HEK293 (cell line): ENCODE results near the gene UCKL1.

ENCODE experiments used
- CTCF ChIA-PET: fragments of 350-600 bp; formaldehyde crosslinking; extraction: SDS; loops from one replicate; lab custom pipeline; 2021; ENCODE audit warnings: antibody characterized with exemption; lab: Yijun Ruan, JAX
- POLR2A ChIA-PET: fragments of 300-600 bp; formaldehyde crosslinking; extraction: SDS; loops from one replicate; lab custom pipeline; 2020; ENCODE audit warnings: antibody characterized with exemption, inconsistent platforms; lab: Yijun Ruan, JAX
- H3K27ac ChIP-seq: fragments of 200-500 bp; sonication (Bioruptor generic); 2 replicates; pipeline ENCODE4 v1.5.1; 2014; ENCODE audit warnings: low read depth, low read length, control low read depth, inconsistent platforms; ENCODE audit errors: extremely low read depth
- H3K36me3 ChIP-seq, 2 experiments: fragments of 200-500 bp in 1 of 2; sonication (Bioruptor generic) in 1 of 2; 1 replicate in 1 of 2; 2 replicates in 1 of 2; pipeline ENCODE4 v1.5.1; 2014 to 2017; ENCODE audit warnings: inconsistent platforms in 2 of 2, low read length in 2 of 2; ENCODE audit not compliant: control insufficient read depth in 2 of 2, insufficient read depth in 1 of 2
- H3K4me1 ChIP-seq: fragments of 200-500 bp; sonication (Bioruptor generic); 2 replicates; pipeline ENCODE4 v1.5.1; 2014; ENCODE audit warnings: mild to moderate bottlenecking, low read length, inconsistent platforms; ENCODE audit not compliant: control insufficient read depth, insufficient read depth
- H3K4me3 ChIP-seq: 2 replicates; pipeline ENCODE4 v1.5.1; 2011; ENCODE audit warnings: low read depth, mild to moderate bottlenecking, control low read depth, low read length, moderate library complexity
- H3K9me3 ChIP-seq: fragments of 200-500 bp; sonication (Bioruptor generic); 2 replicates; pipeline ENCODE4 v1.5.1; 2014; ENCODE audit warnings: low read depth, low read length, inconsistent platforms; ENCODE audit not compliant: control insufficient read depth, insufficient read depth
- EGR2 ChIP-seq: fragments of 450-650 bp; formaldehyde crosslinking; IDR thresholded peaks from 2 replicates; pipeline ENCODE4 v1.5.1; 2016; ENCODE audit warnings: low read depth, missing biosample characterization, missing genetic modification characterization
- GLIS2 ChIP-seq: fragments of 450-650 bp; formaldehyde crosslinking; IDR thresholded peaks from 2 replicates; pipeline ENCODE4 v1.5.1; 2016; ENCODE audit warnings: missing biosample characterization, missing genetic modification characterization
- IKZF3 ChIP-seq: fragments of 450-650 bp; IDR thresholded peaks from 2 replicates; pipeline ENCODE4 v1.5.0; 2018; ENCODE audit warnings: missing biosample characterization, mild to moderate bottlenecking, missing genetic modification characterization, moderate library complexity
- KLF1 ChIP-seq: fragments of 450-650 bp; formaldehyde crosslinking; IDR thresholded peaks from 2 replicates; pipeline ENCODE4 v1.5.1; 2016; ENCODE audit warnings: missing biosample characterization, missing genetic modification characterization
- KLF16 ChIP-seq: fragments of 450-650 bp; formaldehyde crosslinking; IDR thresholded peaks from 2 replicates; pipeline ENCODE4 v1.5.1; 2017; ENCODE audit warnings: missing biosample characterization, missing genetic modification characterization
- KLF7 ChIP-seq: fragments of 450-650 bp; formaldehyde crosslinking; IDR thresholded peaks from 2 replicates; pipeline ENCODE4 v1.5.1; 2016; ENCODE audit warnings: missing biosample characterization, missing genetic modification characterization, borderline replicate concordance
- KLF9 ChIP-seq: fragments of 450-650 bp; formaldehyde crosslinking; IDR thresholded peaks from 2 replicates; pipeline ENCODE4 v1.5.1; 2016; ENCODE audit warnings: missing biosample characterization, missing genetic modification characterization, low read depth
- SP2 ChIP-seq: fragments of 450-650 bp; formaldehyde crosslinking; IDR thresholded peaks from 2 replicates; pipeline ENCODE4 v1.5.1; 2016; ENCODE audit warnings: missing biosample characterization, missing genetic modification characterization
- SP3 ChIP-seq: fragments of 450-650 bp; formaldehyde crosslinking; IDR thresholded peaks from 2 replicates; pipeline ENCODE4 v1.5.1; 2016; ENCODE audit warnings: missing biosample characterization, missing genetic modification characterization
- SP7 ChIP-seq: fragments of 450-650 bp; formaldehyde crosslinking; IDR thresholded peaks from 2 replicates; pipeline ENCODE4 v1.5.1; 2016; ENCODE audit warnings: missing biosample characterization, missing genetic modification characterization
- WT1 ChIP-seq: fragments of 450-650 bp; formaldehyde crosslinking; IDR thresholded peaks from 2 replicates; pipeline ENCODE4 v1.5.1; 2016; ENCODE audit warnings: missing biosample characterization, missing genetic modification characterization
- ZBTB17 ChIP-seq: fragments of 450-650 bp; formaldehyde crosslinking; IDR thresholded peaks from 2 replicates; pipeline ENCODE4 v1.5.1; 2016; ENCODE audit warnings: missing biosample characterization, missing genetic modification characterization
- ZEB2 ChIP-seq: fragments of 450-650 bp; formaldehyde crosslinking; IDR thresholded peaks from 2 replicates; pipeline ENCODE4 v1.5.1; 2016; ENCODE audit warnings: missing biosample characterization, missing genetic modification characterization
- ZFHX2 ChIP-seq: fragments of 450-650 bp; formaldehyde crosslinking; conservative IDR thresholded peaks from 2 replicates; pipeline ENCODE4 v1.5.1; 2016; ENCODE audit warnings: missing biosample characterization, missing genetic modification characterization
- ZNF157 ChIP-seq: fragments of 450-650 bp; formaldehyde crosslinking; IDR thresholded peaks from 2 replicates; pipeline ENCODE4 v1.5.1; 2016; ENCODE audit warnings: missing biosample characterization, missing genetic modification characterization
- ZNF473 ChIP-seq: fragments of 450-650 bp; formaldehyde crosslinking; IDR thresholded peaks from 2 replicates; pipeline ENCODE4 v1.5.1; 2017; ENCODE audit warnings: missing biosample characterization, missing genetic modification characterization
- ZNF501 ChIP-seq: fragments of 450-650 bp; formaldehyde crosslinking; IDR thresholded peaks from 2 replicates; pipeline ENCODE4 v1.5.1; 2016; ENCODE audit warnings: missing biosample characterization, missing genetic modification characterization
- ZNF513 ChIP-seq: fragments of 450-650 bp; IDR thresholded peaks from 2 replicates; pipeline ENCODE4 v1.5.1; 2018; ENCODE audit warnings: missing biosample characterization, missing genetic modification characterization
- ZNF514 ChIP-seq: fragments of 450-650 bp; formaldehyde crosslinking; IDR thresholded peaks from 2 replicates; pipeline ENCODE4 v1.5.1; 2016; ENCODE audit warnings: missing biosample characterization, missing genetic modification characterization
- ZNF530 ChIP-seq: fragments of 450-650 bp; formaldehyde crosslinking; IDR thresholded peaks from 2 replicates; pipeline ENCODE4 v1.5.1; 2016; ENCODE audit warnings: low read depth, missing biosample characterization, missing genetic modification characterization
- ZNF571 ChIP-seq: fragments of 450-650 bp; formaldehyde crosslinking; IDR thresholded peaks from 2 replicates; pipeline ENCODE4 v1.5.0; 2017; ENCODE audit warnings: missing biosample characterization, missing genetic modification characterization
- ZNF600 ChIP-seq: fragments of 450-650 bp; formaldehyde crosslinking; IDR thresholded peaks from 2 replicates; pipeline ENCODE4 v1.5.1; 2016; ENCODE audit warnings: missing biosample characterization, missing genetic modification characterization
- ZNF792 ChIP-seq: fragments of 450-650 bp; formaldehyde crosslinking; IDR thresholded peaks from 2 replicates; pipeline ENCODE4 v1.5.1; 2016; ENCODE audit warnings: missing biosample characterization, missing genetic modification characterization
- ZSCAN16 ChIP-seq: fragments of 450-650 bp; formaldehyde crosslinking; IDR thresholded peaks from 2 replicates; pipeline ENCODE4 v1.5.1; 2016; ENCODE audit warnings: missing biosample characterization, missing genetic modification characterization
- TF ChIP-seq, protein P1 (sequence below): fragments of 450-650 bp; formaldehyde crosslinking; IDR thresholded peaks from 2 replicates; pipeline ENCODE4 v1.5.1; 2016; ENCODE audit warnings: missing biosample characterization, missing genetic modification characterization
- TF ChIP-seq, protein P2 (sequence below): fragments of 450-650 bp; formaldehyde crosslinking; IDR thresholded peaks from 2 replicates; pipeline ENCODE4 v1.5.1; 2016; ENCODE audit warnings: missing biosample characterization, missing genetic modification characterization
- TF ChIP-seq, protein P3 (sequence below): fragments of 450-650 bp; formaldehyde crosslinking; conservative IDR thresholded peaks from 2 replicates; pipeline ENCODE4 v1.5.1; 2016; ENCODE audit warnings: low read depth, missing biosample characterization, missing genetic modification characterization

The UCKL1 gene

DNA sequence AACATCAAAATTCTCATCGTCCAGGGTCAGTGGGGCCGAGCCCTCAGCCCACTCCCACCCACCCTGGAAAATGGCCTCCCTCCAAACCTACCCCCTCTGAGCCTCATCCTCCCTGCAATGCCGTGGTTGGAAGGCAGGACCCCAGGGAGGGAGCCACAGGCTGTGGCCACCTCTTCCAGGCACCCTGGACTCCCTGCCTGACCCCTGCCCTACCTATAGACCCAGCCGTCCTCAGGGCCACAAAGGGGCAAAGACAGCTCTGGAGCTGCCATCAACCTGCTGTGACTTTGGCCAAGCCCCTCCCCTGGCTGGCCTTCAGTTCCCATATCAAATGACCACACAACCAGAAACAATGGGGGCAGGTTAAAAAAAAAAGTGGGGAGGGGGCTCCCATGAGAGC is 2.3 kb upstream of the UCKL1 start:
- CTCF ChIA-PET, result interaction anchor here (0.7 to 1.0 kb wide), 4 partner anchors 15 to 162 kb away, joined by 3 to 5 read pairs (median 4); no protein-coding TSS in a partner anchor
- peaks cover 0 to 50% of the 10 kb centered on the region in 2 experiments; a peak in 1 of 3 replicates for H3K36me3 ChIP-seq
- no peaks in the 10 kb centered on the region for H3K9me3 ChIP-seq
- no peak for TF ChIP-seq ZEB2
- no peak for TF ChIP-seq ZSCAN16 (tag by site-specific recombination)
- TF ChIP-seq WT1 (tag by site-specific recombination), result no peak
- TF ChIP-seq, protein P1, sequence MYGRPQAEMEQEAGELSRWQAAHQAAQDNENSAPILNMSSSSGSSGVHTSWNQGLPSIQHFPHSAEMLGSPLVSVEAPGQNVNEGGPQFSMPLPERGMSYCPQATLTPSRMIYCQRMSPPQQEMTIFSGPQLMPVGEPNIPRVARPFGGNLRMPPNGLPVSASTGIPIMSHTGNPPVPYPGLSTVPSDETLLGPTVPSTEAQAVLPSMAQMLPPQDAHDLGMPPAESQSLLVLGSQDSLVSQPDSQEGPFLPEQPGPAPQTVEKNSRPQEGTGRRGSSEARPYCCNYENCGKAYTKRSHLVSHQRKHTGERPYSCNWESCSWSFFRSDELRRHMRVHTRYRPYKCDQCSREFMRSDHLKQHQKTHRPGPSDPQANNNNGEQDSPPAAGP (tag by site-specific recombination), result no peak
- no peak for TF ChIP-seq ZNF157 (tag by site-specific recombination)
- TF ChIP-seq KLF16 (tag by site-specific recombination), result no peak
- TF ChIP-seq KLF7 (tag by site-specific recombination), result no peak
- no peak for TF ChIP-seq ZNF473
- TF ChIP-seq, protein P2, sequence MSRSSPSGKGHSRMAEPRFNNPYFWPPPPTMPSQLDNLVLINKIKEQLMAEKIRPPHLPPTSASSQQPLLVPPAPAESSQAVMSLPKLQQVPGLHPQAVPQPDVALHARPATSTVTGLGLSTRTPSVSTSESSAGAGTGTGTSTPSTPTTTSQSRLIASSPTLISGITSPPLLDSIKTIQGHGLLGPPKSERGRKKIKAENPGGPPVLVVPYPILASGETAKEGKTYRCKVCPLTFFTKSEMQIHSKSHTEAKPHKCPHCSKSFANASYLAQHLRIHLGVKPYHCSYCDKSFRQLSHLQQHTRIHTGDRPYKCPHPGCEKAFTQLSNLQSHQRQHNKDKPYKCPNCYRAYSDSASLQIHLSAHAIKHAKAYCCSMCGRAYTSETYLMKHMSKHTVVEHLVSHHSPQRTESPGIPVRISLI, result no peak
- no peak for TF ChIP-seq ZNF571
- POLR2A ChIA-PET, result no interaction called here
- H3K4me1 ChIP-seq, result peaks cover 4% of the 10 kb centered on the region; the same call in 1 of the 2 replicates
- H3K27ac ChIP-seq, result no peak overlapping the region
- H3K4me3 ChIP-seq, result no peak overlapping the region

DNA sequence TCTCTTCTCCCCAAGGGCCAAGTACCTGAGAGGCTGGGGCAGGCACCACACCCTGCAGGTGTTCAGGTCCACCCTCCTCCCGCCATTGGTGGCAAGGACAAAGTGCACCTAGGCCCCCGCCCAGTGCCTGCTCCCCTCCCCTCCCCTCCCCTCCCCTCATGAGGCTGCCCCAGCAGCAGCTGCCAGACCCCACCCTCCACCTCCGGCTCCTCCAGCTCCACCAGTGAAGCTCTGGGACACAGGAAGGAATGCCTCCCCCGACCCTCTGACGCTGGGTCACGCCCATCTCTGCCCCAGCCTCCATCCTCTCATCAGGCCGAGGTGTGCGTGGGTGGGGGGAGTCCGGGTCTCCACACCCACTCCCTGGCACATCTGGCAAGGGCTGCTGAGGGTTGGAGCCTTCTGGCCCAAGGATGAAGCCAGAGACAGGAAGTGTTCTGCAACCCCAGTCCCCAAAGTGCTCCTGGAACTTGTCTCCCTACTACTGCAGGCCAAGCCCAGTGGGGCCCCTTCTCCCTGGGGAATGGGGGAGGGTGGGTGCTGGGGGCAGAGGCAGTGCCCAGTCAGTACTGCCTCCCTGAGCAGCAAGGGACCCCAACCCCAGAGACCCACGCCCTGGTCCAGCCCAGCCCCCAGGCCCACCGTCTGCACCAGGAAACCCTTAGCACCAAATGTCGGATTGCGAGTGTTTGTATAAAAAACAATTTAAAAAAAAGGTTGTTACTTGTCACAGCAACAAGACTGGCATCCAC is 1.6 kb upstream of the UCKL1 start:
- H3K4me1 ChIP-seq, result peaks cover 4% of the 10 kb centered on the region; the same call in 1 of the 2 replicates
- ChIA-PET CTCF (interaction anchor here (0.7 to 1.0 kb wide), 2 partner anchors 16 to 43 kb away, joined by 3 read pairs; no protein-coding TSS in a partner anchor), POLR2A (interaction anchor here (0.6 to 2.7 kb wide), 8 partner anchors 10 to 105 kb away, joined by 3 to 21 read pairs (median 4); partner anchors contain the start of genes PRPF6, SAMD10, TCEA2 and TPD52L2)
- H3K27ac ChIP-seq, result peak overlapping the region; percentile 62; the same call in 1 of the 2 replicates
- H3K36me3 ChIP-seq, result peaks cover 0 to 44% of the 10 kb centered on the region in 2 experiments; a peak in 1 of 3 replicates
- no peaks in the 10 kb centered on the region for H3K9me3 ChIP-seq
- H3K4me3 ChIP-seq, result no peak overlapping the region
- TF ChIP-seq SP2 (tag by site-specific recombination) (peak; percentile 77), IKZF3 (peak; percentile 34; the same call in 1 of the 2 replicates), KLF16 (tag by site-specific recombination) (0 out of 2 replicates have a peak, but pooled peaks have one; percentile 21), GLIS2 (tag by site-specific recombination) (no peak), KLF9 (tag by site-specific recombination) (peak; percentile 45; the same call in 1 of the 2 replicates), ZNF514 (tag by site-specific recombination) (no peak), KLF1 (peak; percentile 80), SP7 (tag by site-specific recombination) (peak; percentile 9), ZNF600 (peak; percentile 83), ZBTB17 (tag by site-specific recombination) (peak; percentile 17; the same call in 1 of the 2 replicates), ZFHX2 (tag by site-specific recombination) (peak; percentile 97), ZSCAN16 (tag by site-specific recombination) (peak; percentile 87), ZNF513 (tag by site-specific recombination) (no peak), ZNF530 (no peak), EGR2 (peak; percentile 91), KLF7 (tag by site-specific recombination) (peak; percentile 40; the same call in 1 of the 2 replicates), ZNF501 (tag by site-specific recombination) (no peak), SP3 (tag by site-specific recombination) (peak; percentile 89), ZNF792 (tag by site-specific recombination) (no peak)
- TF ChIP-seq, protein P3, sequence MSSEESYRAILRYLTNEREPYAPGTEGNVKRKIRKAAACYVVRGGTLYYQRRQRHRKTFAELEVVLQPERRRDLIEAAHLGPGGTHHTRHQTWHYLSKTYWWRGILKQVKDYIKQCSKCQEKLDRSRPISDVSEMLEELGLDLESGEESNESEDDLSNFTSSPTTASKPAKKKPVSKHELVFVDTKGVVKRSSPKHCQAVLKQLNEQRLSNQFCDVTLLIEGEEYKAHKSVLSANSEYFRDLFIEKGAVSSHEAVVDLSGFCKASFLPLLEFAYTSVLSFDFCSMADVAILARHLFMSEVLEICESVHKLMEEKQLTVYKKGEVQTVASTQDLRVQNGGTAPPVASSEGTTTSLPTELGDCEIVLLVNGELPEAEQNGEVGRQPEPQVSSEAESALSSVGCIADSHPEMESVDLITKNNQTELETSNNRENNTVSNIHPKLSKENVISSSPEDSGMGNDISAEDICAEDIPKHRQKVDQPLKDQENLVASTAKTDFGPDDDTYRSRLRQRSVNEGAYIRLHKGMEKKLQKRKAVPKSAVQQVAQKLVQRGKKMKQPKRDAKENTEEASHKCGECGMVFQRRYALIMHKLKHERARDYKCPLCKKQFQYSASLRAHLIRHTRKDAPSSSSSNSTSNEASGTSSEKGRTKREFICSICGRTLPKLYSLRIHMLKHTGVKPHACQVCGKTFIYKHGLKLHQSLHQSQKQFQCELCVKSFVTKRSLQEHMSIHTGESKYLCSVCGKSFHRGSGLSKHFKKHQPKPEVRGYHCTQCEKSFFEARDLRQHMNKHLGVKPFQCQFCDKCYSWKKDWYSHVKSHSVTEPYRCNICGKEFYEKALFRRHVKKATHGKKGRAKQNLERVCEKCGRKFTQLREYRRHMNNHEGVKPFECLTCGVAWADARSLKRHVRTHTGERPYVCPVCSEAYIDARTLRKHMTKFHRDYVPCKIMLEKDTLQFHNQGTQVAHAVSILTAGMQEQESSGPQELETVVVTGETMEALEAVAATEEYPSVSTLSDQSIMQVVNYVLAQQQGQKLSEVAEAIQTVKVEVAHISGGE (tag by site-specific recombination), result peak; percentile 84
